Astrocyte (in vitro differentiated cells and primary cell): ENCODE measurements around the gene ADAMTS13.
"Not testable (repeated sequence)": the region's sequence is repeated elsewhere in the genome, so short reads cannot be mapped to it uniquely, and the experiment has no call there.

Experiments
- EZH2 ChIP-seq: IDR thresholded peaks from 2 replicates; pipeline ENCODE4 v1.6.1; 2012; ENCODE audit warnings: mild to moderate bottlenecking, low read length, inconsistent platforms; ENCODE audit not compliant: insufficient read depth
- TF ChIP-seq, protein P1 (sequence below): IDR thresholded peaks from 2 replicates; pipeline ENCODE4 v1.5.1; 2011; ENCODE audit warnings: low read depth, mild to moderate bottlenecking, inconsistent platforms, low read length, moderate library complexity; ENCODE audit not compliant: insufficient read depth

- TF ChIP-seq, protein P1, sequence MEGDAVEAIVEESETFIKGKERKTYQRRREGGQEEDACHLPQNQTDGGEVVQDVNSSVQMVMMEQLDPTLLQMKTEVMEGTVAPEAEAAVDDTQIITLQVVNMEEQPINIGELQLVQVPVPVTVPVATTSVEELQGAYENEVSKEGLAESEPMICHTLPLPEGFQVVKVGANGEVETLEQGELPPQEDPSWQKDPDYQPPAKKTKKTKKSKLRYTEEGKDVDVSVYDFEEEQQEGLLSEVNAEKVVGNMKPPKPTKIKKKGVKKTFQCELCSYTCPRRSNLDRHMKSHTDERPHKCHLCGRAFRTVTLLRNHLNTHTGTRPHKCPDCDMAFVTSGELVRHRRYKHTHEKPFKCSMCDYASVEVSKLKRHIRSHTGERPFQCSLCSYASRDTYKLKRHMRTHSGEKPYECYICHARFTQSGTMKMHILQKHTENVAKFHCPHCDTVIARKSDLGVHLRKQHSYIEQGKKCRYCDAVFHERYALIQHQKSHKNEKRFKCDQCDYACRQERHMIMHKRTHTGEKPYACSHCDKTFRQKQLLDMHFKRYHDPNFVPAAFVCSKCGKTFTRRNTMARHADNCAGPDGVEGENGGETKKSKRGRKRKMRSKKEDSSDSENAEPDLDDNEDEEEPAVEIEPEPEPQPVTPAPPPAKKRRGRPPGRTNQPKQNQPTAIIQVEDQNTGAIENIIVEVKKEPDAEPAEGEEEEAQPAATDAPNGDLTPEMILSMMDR = not testable (repeated sequence)
- TF ChIP-seq EZH2 = not testable (repeated sequence)
These were observed 30.7 kb upstream of the ADAMTS13 start for GRCh38 chr9:133391449-133391848.
